ENCODE measurements around the gene EFNA1.

The EFNA1 gene

GRCh38 chr1:155126556-155127104 lies 1.0 kb upstream of the EFNA1 start:
- H3K4me1 ChIP-seq (ENCODE audit: insufficient read depth, low read length): peaks cover 29% of the 10 kb centered on the region
- H3K27me3 ChIP-seq (ENCODE audit: insufficient read depth, low read length, poor library complexity): peaks cover 41% of the 10 kb centered on the region
- H2AFZ ChIP-seq (ENCODE audit: low read depth, low read length): peak overlapping the region; percentile 23; the same call in 1 of the 2 replicates
- no peak overlapping the region; the same call in 1 of the 2 replicates for H3K9ac ChIP-seq (ENCODE audit: low read depth, low read length)
- H3K4me3 ChIP-seq (ENCODE audit: low read depth in 1 of 2, low read length in 2 of 2): peak overlapping the region in 1 of 2 experiments; percentile 54; a peak in 2 of 4 replicates
- no peaks in the 10 kb centered on the region for H3K36me3 ChIP-seq (ENCODE audit: insufficient read depth, low read length)
- no peaks in the 10 kb centered on the region for H3K9me3 ChIP-seq (ENCODE audit: insufficient read depth, low read length, severe bottlenecking)
- 0 out of 2 replicates have a peak, but pooled peaks cover 2% of the 10 kb centered on the region for H4K20me1 ChIP-seq (ENCODE audit: insufficient read depth, low read length)
- no peaks in the 10 kb centered on the region for H3K79me2 ChIP-seq (ENCODE audit: insufficient read depth, low read length)
- H3K4me2 ChIP-seq (ENCODE audit: insufficient read depth, low read length): peak overlapping the region; percentile 80
- ATAC-seq (ENCODE audit: insufficient read depth, low read depth) (peak; percentile 48), DNase-seq (peak; percentile 27)
- TF ChIP-seq EZH2 (IDR thresholded peaks at IDR 0.05; ENCODE audit: borderline replicate concordance, low read depth, low read length, severe bottlenecking) (no peak), CTCF (IDR thresholded peaks at IDR 0.05; ENCODE audit: borderline replicate concordance, extremely low read depth, low read length, poor library complexity, severe bottlenecking) (no peak)
- no peak overlapping the region for H3K27ac ChIP-seq (ENCODE audit: low read length)

- H4K20me1 ChIP-seq (ENCODE audit: insufficient read depth, low read length): 0 out of 2 replicates have a peak, but pooled peaks cover 2% of the 10 kb centered on the region
- peak overlapping the region; percentile 80 for H3K4me2 ChIP-seq (ENCODE audit: insufficient read depth, low read length)
- H3K4me3 ChIP-seq (ENCODE audit: low read depth in 1 of 2, low read length in 2 of 2): peak overlapping the region in 1 of 2 experiments; percentile 54; a peak in 2 of 4 replicates
- peaks cover 29% of the 10 kb centered on the region for H3K4me1 ChIP-seq (ENCODE audit: insufficient read depth, low read length)
- H3K36me3 ChIP-seq (ENCODE audit: insufficient read depth, low read length): no peaks in the 10 kb centered on the region
- H2AFZ ChIP-seq (ENCODE audit: low read depth, low read length): peak overlapping the region; percentile 51
- no peak overlapping the region for H3K27ac ChIP-seq (ENCODE audit: low read length)
- H3K9me3 ChIP-seq (ENCODE audit: insufficient read depth, low read length, severe bottlenecking): no peaks in the 10 kb centered on the region
- ATAC-seq (ENCODE audit: insufficient read depth, low read depth) (0 out of 3 replicates have a peak, but pooled peaks have one; percentile 8), DNase-seq (no peak)
- TF ChIP-seq EZH2 (IDR thresholded peaks at IDR 0.05; ENCODE audit: borderline replicate concordance, low read depth, low read length, severe bottlenecking): peak; percentile 90
- no peak for TF ChIP-seq CTCF (IDR thresholded peaks at IDR 0.05; ENCODE audit: borderline replicate concordance, extremely low read depth, low read length, poor library complexity, severe bottlenecking)
- H3K9ac ChIP-seq (ENCODE audit: low read depth, low read length): peak overlapping the region; percentile 47
- no peaks in the 10 kb centered on the region for H3K79me2 ChIP-seq (ENCODE audit: insufficient read depth, low read length)
- H3K27me3 ChIP-seq (ENCODE audit: insufficient read depth, low read length, poor library complexity): peaks cover 41% of the 10 kb centered on the region
These were observed 485 bp downstream of the EFNA1 start for GRCh38 chr1:155127967-155128754.

GRCh38 chr1:155128755-155129473 lies 1.2 kb downstream of the EFNA1 start:
- H3K27ac ChIP-seq (ENCODE audit: low read length): no peak overlapping the region
- ATAC-seq (ENCODE audit: insufficient read depth, low read depth): no peak
- H3K4me3 ChIP-seq (ENCODE audit: low read depth in 1 of 2, low read length in 2 of 2): peak overlapping the region in 1 of 2 experiments; percentile 54; a peak in 1 of 4 replicates
- H3K9me3 ChIP-seq (ENCODE audit: insufficient read depth, low read length, severe bottlenecking): no peaks in the 10 kb centered on the region
- no peak overlapping the region for H3K9ac ChIP-seq (ENCODE audit: low read depth, low read length)
- H3K4me2 ChIP-seq (ENCODE audit: insufficient read depth, low read length): peak overlapping the region; percentile 80
- TF ChIP-seq EZH2 (IDR thresholded peaks at IDR 0.05; ENCODE audit: borderline replicate concordance, low read depth, low read length, severe bottlenecking): no peak
- no peak for TF ChIP-seq CTCF (IDR thresholded peaks at IDR 0.05; ENCODE audit: borderline replicate concordance, extremely low read depth, low read length, poor library complexity, severe bottlenecking)
- no peaks in the 10 kb centered on the region for H3K79me2 ChIP-seq (ENCODE audit: insufficient read depth, low read length)
- H4K20me1 ChIP-seq (ENCODE audit: insufficient read depth, low read length): 0 out of 2 replicates have a peak, but pooled peaks cover 2% of the 10 kb centered on the region
- H3K4me1 ChIP-seq (ENCODE audit: insufficient read depth, low read length): peaks cover 29% of the 10 kb centered on the region
- H3K27me3 ChIP-seq (ENCODE audit: insufficient read depth, low read length, poor library complexity): peaks cover 41% of the 10 kb centered on the region
- no peaks in the 10 kb centered on the region for H3K36me3 ChIP-seq (ENCODE audit: insufficient read depth, low read length)
- no peak overlapping the region for H2AFZ ChIP-seq (ENCODE audit: low read depth, low read length)
- DNase-seq: no peak

Data from DND-41 (cell line).